Left lung (tissue), 10 donors: ENCODE measurements around the gene KRTAP10-8. TPM values are rescaled to one million over a fixed set of nuclear protein-coding genes. Genes with fewer than 3 reads are reported as not detected.

Source experiments
- ATAC-seq: fragments of 200-7000 bp; cut with Tn5 transposase; one replicate; pipeline ENCODE4 v1.9.1; 2020; ENCODE audit warnings: moderate library complexity
- DNase-seq, 4 donors: peaks; one replicate each; pipeline ENCODE4 v3.0.0-alpha.2; 2013 to 2020
- H3K27ac ChIP-seq, 2 donors: fragments of 200-600 bp; sonication (generic) in 1 of 2; one replicate each; pipeline versions ENCODE4 v1.5.0 to v1.8.0; 2020 to 2021
- H3K27me3 ChIP-seq, 2 donors: fragments of 200-600 bp; sonication (generic) in 1 of 2; one replicate each; pipeline versions ENCODE4 v1.5.0 to v1.8.0; 2020 to 2021
- H3K36me3 ChIP-seq, 2 donors: fragments of 200-600 bp; sonication (generic) in 1 of 2; one replicate each; pipeline versions ENCODE4 v1.5.0 to v1.8.0; 2020 to 2021
- H3K4me1 ChIP-seq, 2 donors: fragments of 200-600 bp; one replicate each; pipeline ENCODE4 v1.8.0; 2021
- H3K4me3 ChIP-seq, 2 donors: fragments of 200-600 bp; sonication (generic) in 1 of 2; one replicate each; pipeline versions ENCODE4 v1.5.0 to v1.8.0; 2020 to 2021; ENCODE audit warnings: mild to moderate bottlenecking in 1 of 2
- H3K9me3 ChIP-seq, 2 donors: fragments of 200-600 bp; sonication (generic) in 1 of 2; one replicate each; pipeline versions ENCODE4 v1.5.0 to v1.8.0; 2020 to 2021
- intact Hi-C, 2 donors: fragments of 100-400 bp; cut with DNase I; formaldehyde crosslinking; loops; one replicate each; pipeline versions ENCODE4 v1.11.2 to v1.14.2; 2022
- polyA plus RNA-seq, 6 donors: library from polyadenylated mRNA; unstranded; fragments of 120-200 nt; gene quantifications; one replicate each; pipeline ENCODE4 v1.2.1, GENCODE V29; 2013; ENCODE audit not compliant: insufficient read length in 6 of 6
- total RNA-seq, 2 donors: library from RNA; stranded (reverse); fragmentation: NEBNext Ultra II Directional; extraction: Animal tissue kit (Norgen Biotek cat#: 25700); gene quantifications; one replicate each; pipeline ENCODE4 v1.2.1, GENCODE V29; 2021
- TF ChIP-seq, protein P1 (sequence below), 2 donors: fragments of 200-600 bp; sonication (generic) in 1 of 2; IDR thresholded peaks; one replicate each; pipeline versions ENCODE4 v1.5.0 to v1.8.0; 2021; ENCODE audit warnings: antibody characterized with exemption in 2 of 2
- donor health status: DM: no; HTN: yes; CAD: no.
- donor health status: DM: no; HTN: no; CAD: no.

The KRTAP10-8 gene
- total and polyA plus RNA-seq, 8 donors, result not detected

DNA sequence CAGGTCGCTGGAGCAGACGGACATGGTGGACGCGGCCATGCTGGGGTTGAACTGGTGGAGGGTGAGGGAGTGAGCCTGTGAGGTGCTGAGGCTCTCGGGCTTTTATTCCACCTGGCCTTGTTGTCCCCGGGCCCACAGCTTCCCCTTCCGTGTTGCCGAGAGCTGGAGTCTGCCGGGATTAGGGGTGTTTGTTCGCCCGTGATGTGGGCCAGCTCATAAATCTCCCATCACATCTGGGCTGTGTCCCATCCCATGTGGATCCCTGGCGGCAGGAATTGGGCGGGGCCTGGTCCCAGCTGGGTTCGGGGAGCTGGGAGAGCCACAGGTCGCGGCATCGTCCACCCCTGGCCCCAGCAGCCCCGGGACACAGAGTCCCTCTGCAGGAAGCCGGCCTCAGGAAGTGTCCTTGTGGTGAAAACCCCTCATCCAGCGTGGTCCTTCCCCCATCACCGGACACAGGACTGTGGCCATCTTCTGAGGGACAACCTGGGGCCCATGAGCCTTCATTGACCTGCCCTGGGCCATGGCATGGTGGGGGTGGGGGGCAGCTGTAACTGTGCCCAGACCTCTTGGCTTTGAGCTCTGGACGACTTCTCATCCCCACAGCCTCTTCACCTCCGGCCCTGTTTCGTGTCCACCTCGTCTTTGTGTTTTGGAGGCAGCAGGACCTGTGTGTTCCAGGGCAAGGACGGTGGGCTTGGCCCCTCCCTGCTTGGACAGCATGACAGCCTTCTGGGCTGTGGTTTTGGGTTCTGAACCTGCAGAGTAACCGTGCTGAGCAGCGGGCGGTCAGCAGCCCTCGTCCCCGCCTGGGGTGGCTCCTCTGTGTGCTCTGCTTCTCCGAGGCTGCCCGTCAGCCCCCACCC is 19.2 kb upstream of the KRTAP10-8 start, which contains the start of gene KRTAP10-6:
Gene KRTAP10-6, minus strand, starts transcription at position 60 of the 866 bp plus-strand sequence. Its CDS starts 21 bp downstream, at position 39.
- ATAC-seq (no peak), DNase-seq (no peak)
- peaks cover 0 to 37% of the 10 kb centered on the region in 2 donors for H3K27me3 ChIP-seq
- H3K27ac ChIP-seq, result no peak within 1 kb of the TSS
- no peaks in the 10 kb centered on the region for H3K4me1 ChIP-seq
- no peaks in the 10 kb centered on the region for H3K36me3 ChIP-seq
- intact Hi-C loops, result no loop called here
- H3K9me3 ChIP-seq, result no peaks in the 10 kb centered on the region
- TF ChIP-seq, protein P1, sequence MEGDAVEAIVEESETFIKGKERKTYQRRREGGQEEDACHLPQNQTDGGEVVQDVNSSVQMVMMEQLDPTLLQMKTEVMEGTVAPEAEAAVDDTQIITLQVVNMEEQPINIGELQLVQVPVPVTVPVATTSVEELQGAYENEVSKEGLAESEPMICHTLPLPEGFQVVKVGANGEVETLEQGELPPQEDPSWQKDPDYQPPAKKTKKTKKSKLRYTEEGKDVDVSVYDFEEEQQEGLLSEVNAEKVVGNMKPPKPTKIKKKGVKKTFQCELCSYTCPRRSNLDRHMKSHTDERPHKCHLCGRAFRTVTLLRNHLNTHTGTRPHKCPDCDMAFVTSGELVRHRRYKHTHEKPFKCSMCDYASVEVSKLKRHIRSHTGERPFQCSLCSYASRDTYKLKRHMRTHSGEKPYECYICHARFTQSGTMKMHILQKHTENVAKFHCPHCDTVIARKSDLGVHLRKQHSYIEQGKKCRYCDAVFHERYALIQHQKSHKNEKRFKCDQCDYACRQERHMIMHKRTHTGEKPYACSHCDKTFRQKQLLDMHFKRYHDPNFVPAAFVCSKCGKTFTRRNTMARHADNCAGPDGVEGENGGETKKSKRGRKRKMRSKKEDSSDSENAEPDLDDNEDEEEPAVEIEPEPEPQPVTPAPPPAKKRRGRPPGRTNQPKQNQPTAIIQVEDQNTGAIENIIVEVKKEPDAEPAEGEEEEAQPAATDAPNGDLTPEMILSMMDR (IDR thresholded peaks at IDR 0.05), result no peak
- H3K4me3 ChIP-seq, result no peak within 1 kb of the TSS

DNA sequence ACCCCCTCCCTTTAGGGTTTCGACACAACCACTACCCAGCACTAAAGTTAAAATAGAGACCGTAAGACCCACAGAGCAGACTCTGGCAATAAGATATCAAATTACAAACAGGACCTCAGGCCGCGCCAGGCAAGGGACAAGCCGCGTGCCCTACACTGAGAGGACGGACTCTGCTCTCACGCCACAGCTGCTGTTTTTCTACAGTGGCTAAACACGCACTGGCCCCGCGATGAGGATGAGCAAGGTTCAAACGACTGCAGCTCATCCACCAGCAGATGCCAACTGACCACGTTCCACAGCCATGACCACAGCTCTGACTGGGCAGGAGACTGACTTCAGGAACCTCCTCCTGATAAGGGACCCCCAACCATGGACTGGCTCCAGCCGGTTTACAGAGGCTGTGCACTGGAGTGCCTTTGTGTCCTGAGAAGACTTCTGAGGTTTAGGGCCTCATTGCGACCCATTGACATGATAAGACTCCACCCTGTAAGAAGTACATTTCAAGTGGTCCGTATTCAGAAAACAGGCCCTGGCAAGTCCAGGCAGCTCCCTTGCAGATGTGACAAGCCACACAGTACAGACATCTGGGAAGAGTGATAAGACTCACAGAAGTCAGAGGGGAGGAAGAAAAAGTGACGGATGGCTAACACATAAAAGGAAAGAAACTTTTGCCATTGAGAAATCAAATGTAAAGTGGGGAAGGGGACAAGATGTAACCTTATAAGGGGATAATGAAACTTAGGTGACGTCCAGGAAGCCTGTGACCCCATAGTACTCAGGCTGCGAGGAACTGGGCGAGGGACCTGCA is 18.1 kb upstream of the KRTAP10-8 start:
- no peak overlapping the region for H3K27ac ChIP-seq
- ATAC-seq (no peak), DNase-seq (peak in 2 of 4 donors; percentile 29 to 39)
- no peaks in the 10 kb centered on the region for H3K36me3 ChIP-seq
- H3K4me1 ChIP-seq, result no peaks in the 10 kb centered on the region
- H3K4me3 ChIP-seq, result no peak overlapping the region
- TF ChIP-seq, protein P1 (IDR thresholded peaks at IDR 0.05), result no peak
- no peaks in the 10 kb centered on the region for H3K9me3 ChIP-seq
- peaks cover 0 to 37% of the 10 kb centered on the region in 2 donors for H3K27me3 ChIP-seq
- intact Hi-C loops, result no loop called here

DNA sequence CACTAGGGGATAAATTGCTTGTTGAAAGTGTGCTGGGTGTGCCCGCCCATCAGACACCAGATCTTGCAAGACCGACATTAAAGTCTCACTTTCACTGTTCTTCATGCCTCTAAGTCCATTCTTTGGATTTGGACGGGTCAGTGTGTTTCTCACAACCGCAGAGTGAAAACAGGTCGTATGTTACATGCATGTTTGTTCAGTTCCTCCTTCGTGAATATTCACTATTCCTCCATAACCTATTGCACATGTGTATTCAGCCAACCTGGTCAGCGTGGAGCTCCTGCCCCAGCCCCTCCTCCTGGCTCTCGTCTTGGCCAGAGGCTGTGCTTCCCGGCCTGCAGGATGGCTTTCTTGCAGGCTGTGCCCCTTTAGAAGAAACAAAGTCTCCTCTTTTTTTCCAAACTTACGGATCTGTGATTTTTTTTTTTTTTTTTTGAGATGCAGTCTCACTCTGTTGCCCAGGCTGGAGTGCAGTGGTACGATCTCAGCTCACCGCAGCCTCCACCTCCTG is 17.4 kb upstream of the KRTAP10-8 start:
- no peak overlapping the region for H3K27ac ChIP-seq
- ATAC-seq, result no peak
- TF ChIP-seq, protein P1 (IDR thresholded peaks at IDR 0.05), result no peak

DNA sequence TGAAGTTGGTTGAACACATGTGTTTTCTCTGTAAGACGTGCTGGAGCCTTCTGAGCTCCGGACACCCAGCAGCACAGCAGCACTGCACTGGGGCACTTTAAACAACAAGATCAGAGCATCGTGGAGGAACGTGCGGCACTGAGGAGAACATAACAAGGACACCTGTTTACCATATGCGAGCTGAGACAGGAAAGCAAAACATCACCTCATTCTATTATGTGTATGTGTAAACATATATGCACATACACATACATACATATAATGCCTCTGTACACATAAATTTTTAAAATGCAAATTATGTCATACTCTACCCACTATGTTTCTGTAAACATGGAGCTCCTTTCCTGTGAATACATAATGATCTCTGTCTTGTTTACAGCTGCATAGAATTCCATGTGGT is 16.4 kb upstream of the KRTAP10-8 start:
- Histone ChIP-seq H3K4me1 (no peaks in the 10 kb centered on the region), H3K9me3 (no peaks in the 10 kb centered on the region), H3K36me3 (no peaks in the 10 kb centered on the region), H3K4me3 (no peak overlapping the region), H3K27me3 (peaks cover 0 to 37% of the 10 kb centered on the region in 2 donors), H3K27ac (no peak overlapping the region)
- intact Hi-C loops, result no loop called here
- DNase-seq (no peak), ATAC-seq (no peak)
- TF ChIP-seq, protein P1 (IDR thresholded peaks at IDR 0.05), result no peak

More for the DNA sequence above, 17.4 kb upstream of the KRTAP10-8 start:
- intact Hi-C loops, result no loop called here
- peaks cover 0 to 37% of the 10 kb centered on the region in 2 donors for H3K27me3 ChIP-seq
- H3K9me3 ChIP-seq, result no peaks in the 10 kb centered on the region
- no peaks in the 10 kb centered on the region for H3K36me3 ChIP-seq
- H3K4me3 ChIP-seq, result no peak overlapping the region
- no peaks in the 10 kb centered on the region for H3K4me1 ChIP-seq
- DNase-seq, result no peak
